WTC11 (cell line): Measurements from ENCODE around the gene GNG13. TPM values are rescaled to one million over a fixed set of nuclear protein-coding genes. Genes with fewer than 3 reads are reported as not detected.

Source experiments
- ATAC-seq: fragments of 200-7000 bp; cut with Tn5 transposase; 2 replicates; pipeline ENCODE4 v1.10.0; 2021; ENCODE audit warnings: mild to moderate bottlenecking, moderate library complexity
- CTCF ChIA-PET: fragments of 300-600 bp; sonication (Branson Sonifier 250); formaldehyde crosslinking; loops from one replicate; lab custom pipeline; 2021; ENCODE audit warnings: antibody characterized with exemption; lab: Charles Lee
- POLR2A ChIA-PET: fragments of 350-600 bp; sonication (Branson Sonifier 250); formaldehyde crosslinking; loops from one replicate; lab custom pipeline; 2021; ENCODE audit warnings: antibody characterized with exemption; lab: Charles Lee
- DNase-seq: peaks from one replicate; pipeline ENCODE4 v3.0.0; 2021; ENCODE audit warnings: low spot score
- H3K27ac Mint-ChIP-seq: 2 replicates; pipeline ENCODE4 v1.8.0; 2021; ENCODE audit warnings: mixed read lengths
- H3K27me3 Mint-ChIP-seq: 2 replicates; pipeline ENCODE4 v1.8.0; 2021; ENCODE audit warnings: low read depth, mild to moderate bottlenecking, moderate library complexity, mixed read lengths
- H3K36me3 Mint-ChIP-seq: 2 replicates; pipeline ENCODE4 v1.8.0; 2021; ENCODE audit warnings: mixed read lengths
- H3K4me1 Mint-ChIP-seq: 2 replicates; pipeline ENCODE4 v1.8.0; 2022; ENCODE audit warnings: mixed read lengths
- H3K4me3 Mint-ChIP-seq: 2 replicates; pipeline ENCODE4 v1.8.0; 2021; ENCODE audit warnings: mild to moderate bottlenecking, moderate library complexity, mixed read lengths
- H3K9me3 Mint-ChIP-seq: 2 replicates; pipeline ENCODE4 v1.8.0; 2021; ENCODE audit warnings: mixed read lengths
- ELF4 ChIP-seq: sonication (generic); formaldehyde crosslinking; IDR thresholded peaks from 2 replicates; pipeline ENCODE4 v1.8.1; 2022; ENCODE audit warnings: low read depth, mild to moderate bottlenecking, moderate library complexity, missing genetic modification reagents
- ETV6 ChIP-seq: sonication (generic); formaldehyde crosslinking; IDR thresholded peaks from 2 replicates; pipeline ENCODE4 v1.8.1; 2022; ENCODE audit warnings: mild to moderate bottlenecking, missing genetic modification reagents
- FOXP4 ChIP-seq: sonication (generic); formaldehyde crosslinking; IDR thresholded peaks from 2 replicates; pipeline ENCODE4 v1.8.0; 2022; ENCODE audit warnings: mild to moderate bottlenecking, missing genetic modification reagents
- GRHL2 ChIP-seq: fragments of 250-450 bp; sonication (Bioruptor Pico); IDR thresholded peaks from 2 replicates; pipeline ENCODE4 v1.8.0; 2022; ENCODE audit warnings: mild to moderate bottlenecking, moderate library complexity; ENCODE audit not compliant: insufficient replicate concordance, severe bottlenecking
- JAZF1 ChIP-seq: fragments of 250-450 bp; sonication (Bioruptor Pico); IDR thresholded peaks from 2 replicates; pipeline ENCODE4 v1.9.0; 2021; ENCODE audit warnings: moderate library complexity, mild to moderate bottlenecking, inconsistent platforms
- NR2C2 ChIP-seq: sonication (generic); formaldehyde crosslinking; IDR thresholded peaks from 2 replicates; pipeline ENCODE4 v1.8.0; 2022; ENCODE audit warnings: mild to moderate bottlenecking, missing genetic modification reagents
- PREB ChIP-seq: sonication (generic); formaldehyde crosslinking; IDR thresholded peaks from 2 replicates; pipeline ENCODE4 v1.8.1; 2022; ENCODE audit warnings: mild to moderate bottlenecking, missing genetic modification reagents, moderate library complexity, borderline replicate concordance
- SOX15 ChIP-seq: fragments of 250-450 bp; sonication (Bioruptor Pico); IDR thresholded peaks from 2 replicates; pipeline ENCODE4 v1.9.0; 2021; ENCODE audit warnings: mild to moderate bottlenecking
- SP1 ChIP-seq: sonication (generic); formaldehyde crosslinking; conservative IDR thresholded peaks from 2 replicates; pipeline ENCODE4 v1.8.1; 2022; ENCODE audit warnings: missing genetic modification reagents
- STAT6 ChIP-seq: sonication (generic); formaldehyde crosslinking; conservative IDR thresholded peaks from 2 replicates; pipeline ENCODE4 v1.8.1; 2023; ENCODE audit warnings: mild to moderate bottlenecking, low read depth, missing genetic modification reagents, moderate library complexity
- TCF7 ChIP-seq: sonication (generic); formaldehyde crosslinking; IDR thresholded peaks from 2 replicates; pipeline ENCODE4 v1.8.0; 2022; ENCODE audit warnings: mild to moderate bottlenecking, low read depth, missing genetic modification reagents, moderate library complexity
- USF1 ChIP-seq: sonication (generic); formaldehyde crosslinking; IDR thresholded peaks from 2 replicates; pipeline ENCODE4 v1.8.0; 2022; ENCODE audit warnings: mild to moderate bottlenecking, missing genetic modification reagents
- ZNF263 ChIP-seq: sonication (generic); formaldehyde crosslinking; IDR thresholded peaks from 2 replicates; pipeline ENCODE4 v1.8.1; 2022; ENCODE audit warnings: low read depth, mild to moderate bottlenecking, moderate library complexity, missing genetic modification reagents
- ZNF281 ChIP-seq: sonication (generic); formaldehyde crosslinking; IDR thresholded peaks from 2 replicates; pipeline ENCODE4 v1.8.0; 2023; ENCODE audit warnings: mild to moderate bottlenecking, missing genetic modification reagents
- ZNF396 ChIP-seq: fragments of 250-450 bp; sonication (Bioruptor Pico); IDR thresholded peaks from 2 replicates; pipeline ENCODE4 v1.8.0; 2021; ENCODE audit warnings: mild to moderate bottlenecking, moderate library complexity, borderline replicate concordance
- ZNF423 ChIP-seq: fragments of 250-450 bp; sonication (Bioruptor Pico); IDR thresholded peaks from 2 replicates; pipeline ENCODE4 v2.1.2; 2022; ENCODE audit warnings: mild to moderate bottlenecking, moderate library complexity
- ZSCAN18 ChIP-seq: fragments of 250-450 bp; sonication (Bioruptor Pico); IDR thresholded peaks from 2 replicates; pipeline ENCODE4 v2.1.2; 2022; ENCODE audit warnings: mild to moderate bottlenecking, moderate library complexity
- total RNA-seq: library from RNA; stranded (reverse); gene quantifications from 3 replicates; pipeline ENCODE4 v1.2.3, GENCODE V29; 2021

Gene GNG13
- total RNA-seq, 1 experiment from 2014 or later = not detected

GRCh38 chr16:752007-752312, 48.6 kb downstream of the GNG13 start (continued):
- TF ChIP-seq ZNF396 (CRISPR knock-in tag) = no peak

GRCh38 chr16:751152-752006, 49.2 kb downstream of the GNG13 start:
- ChIA-PET CTCF (interaction anchor here (0.9 to 3.5 kb wide), 9 partner anchors 8 to 39 kb away, joined by 3 to 21 read pairs (median 4); partner anchors contain the start of genes CHTF18, CIAO3, MSLN and RPUSD1), POLR2A (no interaction called here)
- Mint-ChIP-seq H3K27me3 (peaks cover 2% of the 10 kb centered on the region; the same call in 1 of the 2 replicates), H3K4me3 (peak overlapping the region; percentile 19; the same call in 1 of the 2 replicates), H3K9me3 (peaks cover 2% of the 10 kb centered on the region), H3K27ac (peak overlapping the region; percentile 77), H3K4me1 (peaks cover 28% of the 10 kb centered on the region), H3K36me3 (no peaks in the 10 kb centered on the region; the same call in 1 of the 2 replicates)
- DNase-seq (no peak), ATAC-seq (peak; percentile 49)
- no peak for TF ChIP-seq JAZF1 (CRISPR knock-in tag)
- no peak for TF ChIP-seq FOXP4
- TF ChIP-seq ELF4 (CRISPR knock-in tag) = no peak
- TF ChIP-seq NR2C2 (CRISPR knock-in tag) = no peak
- no peak for TF ChIP-seq ZNF263 (CRISPR knock-in tag)

- H3K36me3 Mint-ChIP-seq = no peaks in the 10 kb centered on the region
- no peak overlapping the region for H3K4me3 Mint-ChIP-seq
- peaks cover 30% of the 10 kb centered on the region for H3K4me1 Mint-ChIP-seq
- ATAC-seq (no peak), DNase-seq (no peak)
- no peaks in the 10 kb centered on the region for H3K27me3 Mint-ChIP-seq
- ChIA-PET POLR2A (no interaction called here), CTCF (interaction anchor here (1.1 to 3.5 kb wide), 6 partner anchors 10 to 37 kb away, joined by 3 to 21 read pairs (median 8); partner anchors contain the start of genes CHTF18, CIAO3 and RPUSD1)
- H3K9me3 Mint-ChIP-seq = no peaks in the 10 kb centered on the region
- H3K27ac Mint-ChIP-seq = peak overlapping the region; percentile 23; the same call in 1 of the 2 replicates
- no peak for TF ChIP-seq SOX15
- no peak for TF ChIP-seq ZNF281
- no peak for TF ChIP-seq ZNF423 (CRISPR knock-in tag)
- TF ChIP-seq TCF7 (CRISPR knock-in tag) = no peak
- no peak for TF ChIP-seq SP1
- no peak for TF ChIP-seq NR2C2 (CRISPR knock-in tag)
- TF ChIP-seq ETV6 (CRISPR knock-in tag) = no peak
- no peak for TF ChIP-seq ZNF396 (CRISPR knock-in tag)
- TF ChIP-seq PREB (CRISPR knock-in tag) = no peak
- no peak for TF ChIP-seq STAT6
- no peak for TF ChIP-seq ZSCAN18 (CRISPR knock-in tag)
- TF ChIP-seq ZNF263 (CRISPR knock-in tag) = no peak
- TF ChIP-seq USF1 (CRISPR knock-in tag) = no peak
- TF ChIP-seq GRHL2 = no peak
Observed at GRCh38 chr16:750485-750884, 50.0 kb downstream of the GNG13 start.
